BLaER1 treated with 17β-estradiol and CSF1 and Interleukin-3, amounts not matched to agents 10 nM and 100 nM (cell line): Measurements from ENCODE around the gene KRAS.
A peak's percentile ranks its signal among the peaks of the same experiment; 100 is the strongest.

Experiments used
- H3K27ac ChIP-seq, 11 experiments: shearing (Covaris generic); formaldehyde crosslinking; 2 replicates each; pipeline ENCODE4 v1.8.1; 2022
- H3K27me3 ChIP-seq, 11 experiments: shearing (Covaris generic); formaldehyde crosslinking; 2 replicates each; pipeline ENCODE4 v1.8.1; 2022
- H3K36me3 ChIP-seq, 11 experiments: shearing (Covaris generic); formaldehyde crosslinking; 2 replicates each; pipeline ENCODE4 v1.8.1; 2022
- H3K4me1 ChIP-seq, 10 experiments: shearing (Covaris generic); formaldehyde crosslinking; 2 replicates each; pipeline ENCODE4 v1.8.1; 2022
- H3K4me2 ChIP-seq, 11 experiments: shearing (Covaris generic); formaldehyde crosslinking; 2 replicates each; pipeline ENCODE4 v1.8.1; 2022
- H3K4me3 ChIP-seq, 10 experiments: shearing (Covaris generic); formaldehyde crosslinking; 2 replicates each; pipeline ENCODE4 v1.8.1; 2022
- H3K9ac ChIP-seq, 11 experiments: shearing (Covaris generic); formaldehyde crosslinking; 2 replicates each; pipeline ENCODE4 v1.8.1; 2022
- H3K9me3 ChIP-seq, 11 experiments: shearing (Covaris generic); formaldehyde crosslinking; replicated peaks in 1 of 11; 2 replicates each; pipeline ENCODE4 v1.8.1; 2022
- H4K20me1 ChIP-seq, 11 experiments: shearing (Covaris generic); formaldehyde crosslinking; 2 replicates each; pipeline ENCODE4 v1.8.1; 2022
- Cebpa-rat ChIP-seq, 11 experiments: shearing (Covaris generic); IDR thresholded peaks; 2 replicates each; pipeline ENCODE4 v1.8.1; 2022

KRAS gene

DNA sequence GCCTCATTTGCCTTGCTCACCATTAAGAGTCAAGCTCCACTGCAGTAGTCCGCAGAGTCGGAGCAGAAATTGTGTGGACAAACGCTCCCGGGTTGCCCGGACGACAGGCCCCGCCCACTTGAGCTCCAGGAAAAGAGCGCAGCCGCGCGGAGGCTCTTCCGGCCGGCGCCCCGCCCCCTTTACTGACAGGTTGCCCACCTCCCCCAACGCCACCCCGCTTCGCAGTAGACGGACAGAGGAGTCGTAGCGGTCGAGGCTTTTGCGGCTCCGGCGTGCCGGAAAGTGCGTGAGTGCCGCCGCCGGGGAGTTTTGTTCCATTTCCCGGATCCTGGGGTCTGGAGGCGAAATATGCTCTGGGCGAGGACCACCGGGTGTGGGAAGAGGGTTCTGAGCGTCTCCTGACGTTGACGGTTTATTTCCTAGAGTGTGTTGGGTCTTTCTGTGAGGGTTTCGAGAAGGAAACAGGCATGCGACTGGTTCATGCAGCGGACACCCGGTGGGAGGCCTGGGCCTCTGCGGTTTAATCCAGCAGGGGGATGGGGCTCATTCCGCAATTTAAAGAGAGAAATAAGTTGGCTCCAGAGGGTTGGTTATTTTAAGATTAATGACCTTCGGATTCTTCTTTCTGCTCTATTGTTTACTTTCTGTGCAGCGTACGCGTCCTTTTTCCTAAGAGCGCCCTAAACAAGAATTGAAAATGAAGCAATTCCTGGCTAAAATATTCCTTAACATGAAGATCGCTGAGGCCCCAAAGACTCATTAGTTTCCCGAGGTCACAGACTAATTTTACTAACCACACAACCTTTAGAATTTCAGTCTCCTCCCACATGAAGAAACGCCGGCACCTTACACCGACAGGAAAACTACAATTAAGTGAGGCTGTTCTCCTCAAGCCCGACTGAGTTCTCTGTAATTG lies 55.4 kb downstream of the KRAS start, which contains the start of the genes DNAI7 and ETFRF1:
Gene DNAI7, minus strand, starts transcription at position 105 of the 916 bp plus-strand sequence. Its CDS starts 82 bp downstream, at position 23.
Gene ETFRF1, plus strand, starts transcription at position 182 of the 916 bp plus-strand sequence. CDS start 8,720 bp downstream, outside the sequence.
- Histone ChIP-seq H3K4me1 (peaks cover 21 to 34% (median 31%) of the 10 kb centered on the region in 10 experiments), H3K4me3 (peak within 1 kb of the TSS; percentile 70 to 80 (median 74)), H3K4me2 (peak within 1 kb of the TSS; percentile 77 to 97 (median 90)), H3K9me3 (no peaks in the 10 kb centered on the region), H3K9ac (peak within 1 kb of the TSS; percentile 80 to 93 (median 84)), H3K27ac (peak within 1 kb of the TSS; percentile 80 to 90 (median 84)), H3K27me3 (no peaks in the 10 kb centered on the region), H3K36me3 (peaks cover 0 to 9% (median 3%) of the 10 kb centered on the region in 11 experiments; a peak in 4 of 22 replicates), H4K20me1 (peaks cover 0 to 6% (median 0%) of the 10 kb centered on the region in 11 experiments; a peak in 1 of 22 replicates)
- no peak for TF ChIP-seq Cebpa-rat (IDR thresholded peaks at IDR 0.05)

DNA sequence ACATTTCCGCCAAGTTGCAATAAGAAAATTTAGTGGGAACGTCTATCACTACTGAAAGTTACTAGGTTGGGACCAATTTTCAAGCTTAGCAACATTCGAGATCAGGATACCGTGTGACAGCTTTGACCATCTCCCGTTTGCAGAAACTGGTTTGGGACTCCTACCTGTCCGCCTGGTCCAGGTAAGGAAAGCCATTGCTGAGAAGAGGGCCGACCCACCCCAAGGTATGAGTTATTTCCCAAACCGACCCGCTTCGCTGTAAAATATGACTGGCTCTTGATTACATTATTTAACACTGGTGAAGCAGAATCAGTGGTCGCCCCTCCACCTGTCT lies 56.0 kb downstream of the KRAS start:
- Histone ChIP-seq H3K36me3 (peaks cover 0 to 3% (median 0%) of the 10 kb centered on the region in 11 experiments; a peak in 3 of 22 replicates), H3K9ac (peak overlapping the region; percentile 80 to 93 (median 84)), H3K4me1 (peaks cover 21 to 34% (median 31%) of the 10 kb centered on the region in 10 experiments), H3K4me2 (peak overlapping the region; percentile 77 to 97 (median 89)), H3K4me3 (peak overlapping the region; percentile 70 to 80 (median 74)), H4K20me1 (peaks cover 0 to 6% (median 0%) of the 10 kb centered on the region in 11 experiments; a peak in 1 of 22 replicates), H3K27ac (peak overlapping the region in 7 of 11 experiments; percentile 6 to 90 (median 86); a peak in 8 of 22 replicates), H3K27me3 (no peaks in the 10 kb centered on the region), H3K9me3 (no peaks in the 10 kb centered on the region)
- TF ChIP-seq Cebpa-rat (IDR thresholded peaks at IDR 0.05), result no peak

DNA sequence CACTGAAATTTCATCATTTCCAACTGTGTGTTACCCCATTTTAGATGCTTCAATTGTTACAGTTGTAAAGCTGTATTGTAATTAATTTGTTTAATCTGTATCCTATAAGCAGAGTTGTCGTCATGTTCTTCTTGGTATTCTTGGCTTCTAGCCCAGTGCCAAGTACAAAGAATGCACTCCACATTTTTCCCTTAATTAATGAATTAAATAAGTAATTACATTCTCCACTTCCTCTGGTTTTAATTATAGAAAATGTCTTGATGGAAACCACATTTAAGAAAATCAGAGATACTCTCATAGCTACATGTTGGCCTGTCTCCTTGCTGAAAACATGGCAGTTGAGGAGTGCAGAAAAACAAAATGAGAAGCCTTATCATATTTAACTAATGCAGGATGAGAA lies 56.5 kb downstream of the KRAS start:
- no peak for TF ChIP-seq Cebpa-rat (IDR thresholded peaks at IDR 0.05)
- H3K4me3 ChIP-seq, result peak overlapping the region in 9 of 10 experiments; percentile 70 to 78 (median 74); a peak in 11 of 20 replicates
- H3K4me1 ChIP-seq, result peaks cover 21 to 34% (median 31%) of the 10 kb centered on the region in 10 experiments
- H3K9me3 ChIP-seq, result no peaks in the 10 kb centered on the region
- peak overlapping the region; percentile 77 to 97 (median 89); a peak in 20 of 22 replicates for H3K4me2 ChIP-seq
- H3K36me3 ChIP-seq, result no peaks in the 10 kb centered on the region
- peaks cover 0 to 6% (median 0%) of the 10 kb centered on the region in 11 experiments; a peak in 1 of 22 replicates for H4K20me1 ChIP-seq
- H3K27ac ChIP-seq, result peak overlapping the region in 2 of 11 experiments; percentile 81 to 90; a peak in 3 of 22 replicates
- no peaks in the 10 kb centered on the region for H3K27me3 ChIP-seq
- H3K9ac ChIP-seq, result peak overlapping the region in 3 of 11 experiments; percentile 83 to 93 (median 89); a peak in 4 of 22 replicates

DNA sequence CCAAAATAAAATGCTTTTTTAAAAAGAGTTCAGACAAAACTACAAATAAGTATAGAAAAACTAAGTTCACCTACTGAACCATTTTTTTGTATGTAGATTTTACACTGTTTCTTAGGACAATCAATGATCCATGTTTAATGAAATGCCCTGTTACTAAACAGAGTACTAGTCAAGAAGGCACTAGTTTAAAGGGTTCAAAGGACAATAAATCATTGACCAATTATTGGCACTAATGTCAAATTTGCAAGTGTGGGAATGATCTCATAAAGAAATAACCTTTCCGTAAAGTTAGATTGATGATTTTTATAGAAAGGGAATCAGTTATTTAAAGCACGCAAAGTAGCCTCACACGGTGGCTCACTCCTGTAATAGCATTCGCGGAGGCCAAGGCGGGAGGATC lies 59.9 kb downstream of the KRAS start:
- no peaks in the 10 kb centered on the region for H4K20me1 ChIP-seq
- no peaks in the 10 kb centered on the region for H3K36me3 ChIP-seq
- TF ChIP-seq Cebpa-rat (IDR thresholded peaks at IDR 0.05), result no peak
- H3K4me2 ChIP-seq, result no peak overlapping the region
- peaks cover 8 to 14% (median 10%) of the 10 kb centered on the region in 10 experiments for H3K4me1 ChIP-seq
- H3K27ac ChIP-seq, result no peak overlapping the region
- no peak overlapping the region for H3K4me3 ChIP-seq
- H3K9me3 ChIP-seq, result no peaks in the 10 kb centered on the region
- H3K27me3 ChIP-seq, result no peaks in the 10 kb centered on the region
- no peak overlapping the region for H3K9ac ChIP-seq

DNA sequence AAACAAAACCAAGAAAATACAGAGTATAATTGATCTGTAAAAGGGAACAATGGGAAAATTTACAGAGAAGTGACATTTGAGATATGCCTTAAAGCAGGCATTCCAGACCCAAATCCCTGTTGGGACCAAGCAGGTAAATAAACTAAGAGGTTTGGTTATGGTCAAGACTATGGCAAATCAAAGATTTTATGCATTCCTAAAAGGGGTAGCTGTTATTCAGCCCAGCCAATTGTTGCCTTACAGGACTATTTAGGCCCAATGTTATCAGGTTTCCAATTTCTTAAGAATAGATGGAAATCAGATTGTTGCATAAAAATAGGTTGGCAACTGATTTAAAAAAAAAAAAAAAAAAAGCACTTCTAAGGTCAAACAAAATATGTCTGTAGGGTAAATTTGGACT lies 61.1 kb downstream of the KRAS start:
- Histone ChIP-seq H3K36me3 (no peaks in the 10 kb centered on the region), H3K4me2 (no peak overlapping the region), H3K9me3 (no peaks in the 10 kb centered on the region), H4K20me1 (no peaks in the 10 kb centered on the region), H3K4me3 (no peak overlapping the region), H3K9ac (no peak overlapping the region), H3K27me3 (no peaks in the 10 kb centered on the region), H3K4me1 (peaks cover 4 to 9% (median 7%) of the 10 kb centered on the region in 10 experiments; a peak in 17 of 20 replicates), H3K27ac (no peak overlapping the region)
- TF ChIP-seq Cebpa-rat (IDR thresholded peaks at IDR 0.05), result no peak

DNA sequence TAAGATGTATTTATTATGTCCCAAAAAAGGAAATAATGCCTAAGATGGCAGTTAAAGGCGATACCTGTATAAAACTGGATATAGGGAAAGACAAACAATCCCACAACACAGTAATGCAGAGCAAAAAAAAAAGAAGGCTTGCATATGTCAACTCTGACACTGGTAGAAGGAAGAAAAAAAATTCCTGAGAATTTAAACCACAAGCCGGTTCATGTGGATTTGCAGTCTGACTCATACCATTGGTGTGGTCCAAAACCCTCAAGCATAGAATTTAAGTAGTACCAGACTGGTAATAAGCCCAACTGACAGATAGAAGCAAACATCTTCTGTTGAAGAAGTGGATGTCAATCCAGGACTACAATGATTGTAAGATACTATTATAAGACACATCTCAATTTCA lies 62.9 kb downstream of the KRAS start:
- Histone ChIP-seq H3K4me3 (no peak overlapping the region), H3K27ac (no peak overlapping the region), H3K9ac (no peak overlapping the region), H3K4me2 (no peak overlapping the region), H3K4me1 (no peaks in the 10 kb centered on the region), H3K36me3 (no peaks in the 10 kb centered on the region), H3K9me3 (no peaks in the 10 kb centered on the region), H4K20me1 (no peaks in the 10 kb centered on the region), H3K27me3 (no peaks in the 10 kb centered on the region)
- no peak for TF ChIP-seq Cebpa-rat (IDR thresholded peaks at IDR 0.05)

DNA sequence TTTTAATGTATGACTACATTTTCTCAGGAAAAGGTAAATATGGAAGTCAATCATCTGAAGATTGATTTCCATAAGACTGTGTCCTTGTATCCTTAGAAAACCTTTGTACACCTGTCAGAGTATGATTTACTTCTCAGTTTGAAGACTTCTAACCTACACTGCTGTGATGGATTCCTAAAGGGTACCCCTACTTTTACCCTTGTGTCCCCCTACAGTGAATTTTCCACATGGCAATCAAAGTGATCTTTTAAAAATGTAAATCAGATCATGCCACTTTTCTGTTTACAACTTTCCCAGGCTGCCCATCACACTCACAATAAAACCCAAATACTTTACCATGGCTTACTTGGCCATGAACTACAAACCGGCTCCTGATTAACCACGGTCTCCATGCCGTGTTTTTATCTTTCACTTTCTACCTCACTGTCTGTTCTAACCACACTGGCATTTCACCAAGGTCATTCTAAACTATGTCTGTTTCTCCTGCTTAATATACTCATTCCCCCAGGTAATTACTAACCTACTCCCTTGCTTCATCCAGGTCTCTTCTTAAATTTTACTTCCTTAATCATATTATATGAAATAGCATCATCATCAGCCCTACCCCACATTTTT lies 63.8 kb downstream of the KRAS start:
- no peaks in the 10 kb centered on the region for H3K4me1 ChIP-seq
- TF ChIP-seq Cebpa-rat (IDR thresholded peaks at IDR 0.05), result no peak
- no peak overlapping the region for H3K4me3 ChIP-seq
- H3K27ac ChIP-seq, result no peak overlapping the region
- H3K36me3 ChIP-seq, result no peaks in the 10 kb centered on the region
- no peak overlapping the region for H3K9ac ChIP-seq
- H3K27me3 ChIP-seq, result no peaks in the 10 kb centered on the region
- no peaks in the 10 kb centered on the region for H4K20me1 ChIP-seq
- H3K9me3 ChIP-seq, result no peaks in the 10 kb centered on the region
- H3K4me2 ChIP-seq, result 0 out of 22 replicates have a peak overlapping the region, but pooled peaks of 1 of the 11 experiments have one; percentile 14

DNA sequence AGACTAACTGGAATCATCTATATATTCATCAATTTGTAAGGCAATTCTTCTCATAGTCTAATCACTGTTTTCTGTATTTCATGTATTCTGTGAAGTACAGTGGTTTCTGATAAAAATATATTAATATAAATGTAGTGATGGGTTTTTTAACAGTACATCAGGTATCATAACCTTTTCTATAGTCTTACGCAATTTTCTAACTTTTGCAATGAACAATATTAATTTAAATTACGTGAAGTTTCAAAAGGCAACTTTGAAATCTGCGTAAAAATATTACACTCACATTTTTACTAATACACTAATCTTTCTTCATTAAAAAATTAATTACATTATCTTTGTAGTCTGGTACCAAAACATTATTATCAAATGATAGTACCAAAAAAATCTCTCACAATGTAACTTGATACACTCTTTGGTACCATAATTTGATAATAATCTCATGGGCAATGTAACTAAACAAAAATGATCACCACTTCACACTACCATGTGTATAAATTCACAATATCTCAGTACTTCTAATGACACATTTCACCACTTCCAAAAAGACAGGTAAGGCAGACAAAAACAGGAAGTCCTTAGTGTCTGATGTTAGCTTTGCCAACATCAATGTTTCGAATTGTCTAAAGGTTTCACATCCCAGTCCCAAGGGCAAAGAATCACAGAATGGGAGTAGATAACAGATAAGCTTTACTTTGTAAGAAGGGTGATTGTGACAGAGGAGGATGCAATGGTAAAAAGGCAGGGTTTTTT lies 64.5 kb downstream of the KRAS start:
- Histone ChIP-seq H3K4me1 (no peaks in the 10 kb centered on the region), H3K4me3 (no peak overlapping the region), H4K20me1 (no peaks in the 10 kb centered on the region), H3K36me3 (no peaks in the 10 kb centered on the region), H3K9ac (no peak overlapping the region), H3K27ac (no peak overlapping the region), H3K27me3 (no peaks in the 10 kb centered on the region), H3K4me2 (no peak overlapping the region), H3K9me3 (no peaks in the 10 kb centered on the region)
- no peak for TF ChIP-seq Cebpa-rat (IDR thresholded peaks at IDR 0.05)
